Cortex of kidney (tissue), 1 donor: Measurements from ENCODE around the gene ST6GALNAC3.
A peak's percentile ranks its signal among the peaks of the same experiment; 100 is the strongest.
"Not testable (repeated sequence)": the region's sequence is repeated elsewhere in the genome, so short reads cannot be mapped to it uniquely, and the experiment has no call there.

Source experiments
- DNase-seq: peaks from one replicate; lab custom pipeline; 2025; lab: John Stamatoyannopoulos, UW

Gene ST6GALNAC3

DNA sequence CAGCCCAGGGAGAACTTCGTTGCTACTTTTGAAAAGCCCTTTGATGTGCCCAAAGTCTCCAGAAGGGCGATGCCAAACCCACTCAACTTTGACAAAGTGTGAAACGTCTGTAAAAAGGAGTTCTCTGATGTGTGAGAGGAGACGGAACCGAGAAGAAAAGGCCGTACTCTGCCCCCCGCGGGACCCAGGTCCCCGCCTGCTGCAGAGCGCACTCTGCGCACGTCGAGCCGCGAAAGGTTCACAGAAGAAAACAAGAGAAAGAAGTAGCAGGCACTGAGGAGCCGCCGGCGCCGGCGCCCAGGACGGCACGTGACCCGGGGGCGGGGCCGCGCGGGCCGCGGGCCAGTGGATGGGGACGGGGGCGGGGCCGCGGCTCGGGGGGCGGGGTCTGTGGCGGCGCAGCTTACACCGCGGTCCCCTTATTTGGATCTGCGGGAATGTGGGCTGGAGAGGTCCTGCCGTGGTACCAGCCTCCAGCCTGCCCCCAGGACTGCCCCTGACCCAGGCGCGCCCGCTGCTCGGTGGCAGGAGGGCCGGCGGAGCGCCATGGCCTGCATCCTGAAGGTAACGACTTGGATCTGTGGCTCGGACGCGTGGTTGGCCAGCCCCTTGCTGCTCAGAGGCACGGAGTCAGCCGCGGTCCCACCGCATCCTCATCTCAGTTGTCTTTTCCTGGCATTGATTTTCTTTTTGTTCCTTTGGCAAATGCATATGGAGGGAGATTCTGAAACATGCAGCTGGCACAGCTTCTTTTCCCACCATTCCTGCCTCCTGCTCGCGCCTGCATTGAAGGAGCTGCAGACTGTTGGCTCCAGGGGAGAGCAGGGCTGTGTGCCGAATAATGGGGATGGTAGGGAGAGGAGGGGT, at the start of gene ST6GALNAC3:
ST6GALNAC3 (plus strand) TSS at position 426 of the 867 bp plus-strand sequence.
- peak; percentile 15 for DNase-seq

- DNase-seq, result no peak
Measured at GRCh38 chr1:76027341-76027740, 47.2 kb upstream of the ST6GALNAC3 start.

DNA sequence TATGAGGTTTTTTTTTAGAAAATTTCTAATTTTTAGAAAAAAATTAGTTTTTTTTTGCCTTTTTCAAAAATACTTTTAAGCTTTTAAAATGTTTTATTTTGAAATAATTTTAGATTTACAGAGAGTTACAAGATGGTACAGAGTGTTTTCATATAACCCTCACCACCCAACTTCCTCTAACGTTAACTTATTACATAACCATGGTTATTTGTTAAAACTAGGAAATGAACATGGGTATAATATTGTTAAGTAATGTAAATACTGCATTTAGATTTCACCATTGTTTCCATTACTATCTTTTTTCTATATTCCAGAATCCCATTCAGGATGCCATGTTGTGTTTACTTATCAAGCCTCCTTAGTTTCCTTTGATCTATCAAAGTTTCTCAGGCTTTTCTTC, 45.2 kb upstream of the ST6GALNAC3 start:
- no peak for DNase-seq

GRCh38 chr1:76031496-76031895, 43.0 kb upstream of the ST6GALNAC3 start:
- no peak for DNase-seq

GRCh38 chr1:76033800-76034475, 40.6 kb upstream of the ST6GALNAC3 start:
- no peak for DNase-seq

GRCh38 chr1:76035053-76035452, 39.5 kb upstream of the ST6GALNAC3 start:
- no peak for DNase-seq

- DNase-seq, result no peak
Measured at GRCh38 chr1:76037324-76037723, 37.2 kb upstream of the ST6GALNAC3 start.

DNA sequence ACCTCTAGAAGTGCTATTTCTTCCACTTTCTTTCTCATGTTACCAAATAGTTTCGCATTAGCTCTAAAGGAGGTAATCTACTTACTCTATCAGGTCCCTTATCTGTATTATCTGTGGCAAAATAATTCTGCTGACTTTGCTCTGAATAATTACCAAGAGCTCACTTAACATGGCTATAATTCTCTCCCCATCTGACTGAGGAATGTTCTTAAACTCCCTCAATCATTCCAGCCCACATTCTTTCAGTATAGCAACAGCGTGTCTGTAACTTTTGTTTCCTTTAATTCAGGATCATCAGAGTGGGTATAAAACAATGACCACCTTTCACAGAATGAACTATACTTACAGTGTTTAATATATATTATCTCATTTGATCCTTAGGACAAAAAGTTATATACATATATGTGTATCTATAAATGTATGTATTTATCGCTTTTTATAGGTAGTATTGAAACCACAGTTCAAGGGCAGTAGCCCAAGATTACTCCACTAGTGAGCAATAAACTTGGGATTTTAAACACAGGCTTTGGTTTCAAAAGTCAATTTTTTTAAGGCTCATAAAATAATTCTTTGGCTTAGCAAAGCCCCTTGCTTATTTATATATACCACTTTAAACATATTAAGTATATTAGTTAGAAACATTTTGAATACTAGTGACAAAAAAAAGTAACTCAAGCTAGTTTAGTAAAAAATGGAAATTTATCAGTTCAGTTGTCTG, 36.1 kb upstream of the ST6GALNAC3 start:
- DNase-seq, result no peak

- DNase-seq, result no peak
Measured at GRCh38 chr1:76046149-76046548, 28.4 kb upstream of the ST6GALNAC3 start.

DNA sequence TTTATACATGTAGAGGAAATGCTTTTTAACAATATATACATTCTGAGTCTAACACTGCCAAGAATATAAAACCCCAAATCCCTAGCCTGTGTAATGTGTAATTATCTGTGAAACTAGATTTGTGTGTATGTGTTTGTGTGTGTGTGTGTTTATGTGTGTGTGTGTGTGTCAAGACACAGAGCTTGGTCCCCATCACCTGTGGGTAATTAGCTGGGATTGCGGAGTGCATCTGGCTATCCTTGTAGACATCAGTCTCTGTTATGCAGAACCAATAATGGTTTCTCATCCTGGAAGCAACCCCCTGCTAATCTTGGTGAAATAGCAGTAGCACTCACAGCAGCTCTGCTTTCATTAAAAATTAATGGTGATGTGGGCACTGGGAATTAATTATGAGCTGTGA, 26.3 kb upstream of the ST6GALNAC3 start:
- DNase-seq, result no peak

- no peak for DNase-seq
Measured at GRCh38 chr1:76048926-76049325, 25.6 kb upstream of the ST6GALNAC3 start.

DNA sequence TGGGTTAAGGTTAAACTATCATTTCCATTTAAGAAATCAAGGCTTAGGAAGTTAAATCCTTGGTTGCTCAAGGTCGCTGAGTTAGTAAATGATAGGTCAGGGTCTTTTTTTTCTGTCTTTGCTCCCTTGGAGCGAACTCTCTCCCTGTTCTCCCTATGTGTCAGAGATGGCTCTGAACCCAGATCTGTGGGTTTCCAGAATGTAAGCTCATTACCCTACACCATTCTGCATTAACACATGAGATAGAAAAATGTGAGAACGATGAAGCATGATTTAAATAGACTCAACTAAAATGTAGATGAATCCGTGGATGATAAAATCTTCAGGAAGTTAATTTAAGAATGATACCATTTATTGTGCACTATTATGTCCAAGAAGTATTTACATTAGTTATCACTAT, 25.0 kb upstream of the ST6GALNAC3 start:
- no peak for DNase-seq

DNA sequence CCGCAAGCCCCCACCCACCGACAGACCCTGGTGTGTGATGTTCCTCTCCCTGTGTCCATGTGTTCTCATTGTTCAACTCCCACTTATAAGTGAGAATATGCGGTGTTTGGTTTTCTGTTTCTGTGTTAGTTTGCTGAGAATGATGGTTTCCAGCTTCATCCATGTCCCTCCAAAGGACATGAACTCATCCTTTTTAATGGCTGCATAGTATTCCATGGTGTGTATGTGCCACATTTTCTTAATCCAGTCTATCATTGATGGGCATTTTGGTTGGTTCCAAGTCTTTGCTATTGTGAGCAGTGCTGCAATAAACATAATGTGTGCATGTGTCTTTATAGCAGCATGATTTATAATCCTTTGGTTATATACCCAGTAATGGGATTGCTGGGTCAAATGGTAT, 24.5 kb upstream of the ST6GALNAC3 start:
- not testable (repeated sequence) for DNase-seq

- DNase-seq, result no peak
Measured at GRCh38 chr1:76053021-76053420, 21.5 kb upstream of the ST6GALNAC3 start.

DNA sequence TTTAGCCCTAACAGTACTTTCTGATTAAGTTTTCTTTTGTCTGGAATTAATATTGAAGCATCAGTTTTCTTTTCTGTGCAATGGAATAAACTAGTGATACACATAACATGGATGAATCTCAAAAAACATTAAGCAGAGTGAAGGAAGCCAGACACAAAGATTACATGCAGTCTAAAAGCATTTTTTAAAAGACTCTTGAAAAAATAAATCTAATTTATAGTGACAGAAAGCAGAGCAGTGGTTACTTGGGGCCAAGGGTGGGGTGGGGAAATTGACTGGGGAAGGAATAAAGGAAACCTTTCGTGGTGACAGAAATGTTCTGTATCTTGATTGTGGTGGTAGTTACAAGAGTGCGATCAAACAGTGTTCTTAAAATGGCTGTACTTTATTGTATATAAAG, 20.2 kb upstream of the ST6GALNAC3 start:
- DNase-seq, result no peak

GRCh38 chr1:76055987-76056386, 18.6 kb upstream of the ST6GALNAC3 start:
- DNase-seq, result no peak

DNA sequence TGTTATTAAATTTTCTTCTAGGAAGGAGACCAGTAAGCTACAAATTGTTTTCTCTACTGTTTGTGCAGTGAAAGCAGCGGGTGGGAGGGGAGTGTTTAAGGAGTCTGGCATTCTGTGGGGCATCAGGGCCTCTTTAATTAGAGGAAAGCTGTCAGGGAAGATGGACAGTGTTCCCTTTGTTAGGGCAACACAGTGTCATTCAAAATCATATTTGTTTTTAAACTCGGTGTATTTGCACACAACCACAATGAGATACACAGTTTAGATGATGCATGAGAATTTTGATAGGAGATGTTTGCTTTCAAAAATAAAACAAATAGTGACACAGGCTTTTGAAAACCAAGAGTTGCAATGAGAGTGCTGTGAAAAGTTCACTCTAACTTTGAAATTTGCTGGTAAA, 15.1 kb upstream of the ST6GALNAC3 start:
- no peak for DNase-seq

DNA sequence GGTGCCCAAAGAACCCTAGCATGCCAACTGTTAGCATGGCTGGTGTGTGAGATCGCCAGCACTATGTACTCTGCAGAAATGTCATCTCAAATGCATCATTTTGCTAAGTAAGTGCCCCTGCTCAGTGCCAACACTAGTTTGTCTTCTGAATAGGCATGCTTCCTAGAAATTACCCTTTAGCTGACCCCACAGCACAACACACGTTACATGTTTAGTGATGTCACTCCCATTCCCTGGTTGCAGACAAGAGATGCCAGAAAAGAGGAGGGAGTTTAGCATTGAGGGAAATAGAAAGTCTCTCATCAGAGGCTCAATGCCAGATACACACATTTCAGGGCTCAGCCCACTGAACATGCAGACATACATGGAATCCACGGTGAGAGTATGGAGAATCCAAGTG, 9.3 kb upstream of the ST6GALNAC3 start:
- no peak for DNase-seq

DNA sequence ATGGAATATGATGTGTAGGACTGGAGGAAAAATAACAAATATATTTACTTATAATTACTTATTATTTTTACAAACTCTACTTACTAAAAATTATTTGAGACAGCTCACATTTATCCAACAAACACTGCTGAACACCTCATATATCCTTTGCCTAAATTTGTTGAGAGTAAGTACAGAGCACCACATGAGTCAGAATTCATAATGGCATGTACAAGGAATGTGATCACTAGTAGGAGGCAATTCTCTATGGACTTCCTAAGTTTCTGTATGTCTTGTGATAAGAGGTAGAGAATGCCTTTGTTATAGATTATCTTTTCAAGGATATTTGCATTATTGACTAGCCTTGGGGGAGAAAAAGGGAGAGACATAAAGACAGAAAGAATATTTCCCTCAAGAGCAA, 8.2 kb upstream of the ST6GALNAC3 start:
- no peak for DNase-seq

DNA sequence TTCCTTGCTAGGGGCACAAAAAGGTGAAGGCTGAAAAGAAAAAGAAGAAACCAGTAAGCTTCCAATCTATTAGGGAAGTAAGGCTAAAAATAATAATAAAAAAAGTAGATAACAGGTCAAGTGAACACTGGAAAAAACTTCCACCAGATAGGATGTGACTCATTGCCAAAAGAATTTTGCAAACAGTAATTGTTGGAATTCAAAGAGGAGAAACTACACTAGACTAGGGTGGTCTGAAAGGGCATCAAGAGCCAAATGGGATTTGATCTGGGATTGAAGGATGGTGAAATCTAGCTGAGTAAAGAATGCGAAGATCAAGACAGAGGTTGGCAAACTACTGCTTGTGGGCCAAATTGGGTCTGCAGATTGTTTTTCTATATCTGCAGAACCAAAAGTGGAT, 6.0 kb upstream of the ST6GALNAC3 start:
- DNase-seq, result no peak

DNA sequence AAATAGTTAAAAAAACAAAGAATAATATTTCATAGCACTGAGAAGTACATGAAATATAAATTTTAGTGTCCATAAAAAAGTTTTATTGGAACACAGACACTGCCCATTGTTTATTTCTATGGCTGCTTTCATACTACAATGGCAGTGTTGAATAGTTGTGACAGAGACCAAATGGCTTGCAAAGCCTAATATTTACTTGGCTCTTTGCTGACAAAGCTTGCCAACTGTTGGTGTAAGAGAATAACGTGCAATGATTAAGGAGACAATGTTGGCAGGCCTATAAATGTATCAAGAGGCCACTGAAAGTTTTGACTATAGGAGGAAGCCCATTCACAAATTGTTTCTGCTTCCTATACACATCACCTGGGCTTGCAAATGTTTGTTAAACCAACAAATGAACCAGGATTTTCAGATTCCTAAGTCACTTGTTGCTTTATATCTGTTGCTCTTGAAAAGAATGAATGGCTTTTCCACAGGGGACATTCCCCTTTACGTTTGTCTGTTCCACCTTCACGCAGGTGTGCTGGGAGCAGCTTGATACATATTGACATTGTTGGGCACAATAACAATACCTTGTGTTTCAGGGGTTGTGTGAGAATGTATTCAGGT, 5.5 kb upstream of the ST6GALNAC3 start:
- no peak for DNase-seq

DNA sequence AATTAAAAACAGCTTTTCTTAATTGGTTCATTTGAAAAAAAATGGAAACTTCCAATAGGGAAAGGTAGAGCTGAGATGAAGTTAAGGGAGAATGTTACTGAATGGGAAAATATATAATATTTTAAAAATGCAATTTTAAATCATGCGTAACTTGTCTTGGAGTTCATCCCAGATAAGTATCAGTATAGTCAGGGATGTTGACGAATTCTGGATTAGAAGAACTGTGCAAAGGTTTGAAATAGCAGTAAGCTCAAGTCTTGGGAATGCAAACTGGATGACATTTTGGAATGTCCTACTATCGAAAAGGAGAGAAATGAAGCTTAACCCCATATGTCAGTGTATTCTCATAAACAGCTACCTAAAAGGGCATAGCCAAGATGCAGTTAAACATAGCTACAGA, 4.0 kb upstream of the ST6GALNAC3 start:
- no peak for DNase-seq
